ENCODE data around the gene RASSF10.

GRCh38 chr11:13016415-13016814, 7.3 kb downstream of the RASSF10 start:
- TF ChIP-seq POLR2A (IDR thresholded peaks at IDR 0.05), result no peak
- no peak for TF ChIP-seq EP300 (IDR thresholded peaks at IDR 0.05)
- no peak for TF ChIP-seq CTCF (IDR thresholded peaks at IDR 0.05)
